Measurements from ENCODE around the gene ITM2B. TPM values are rescaled to one million over a fixed set of nuclear protein-coding genes. Genes with fewer than 3 reads are reported as not detected.

The ITM2B gene
- polyA plus RNA-seq, 4 donors: 288 to 596 (median 393) TPM

GRCh38 chr13:48311223-48311622 lies 78.2 kb downstream of the ITM2B start:
- Histone ChIP-seq H3K4me3 (ENCODE audit: low read depth in 1 of 3, low read length in 3 of 3) (no peak overlapping the region), H3K4me1 (ENCODE audit: control insufficient read depth in 3 of 3, insufficient read depth in 2 of 3, low read depth in 1 of 3, low read length in 2 of 3) (peaks cover 0 to 2% (median 0%) of the 10 kb centered on the region in 3 donors), H3K27ac (ENCODE audit: low read depth in 1 of 3, low read length in 2 of 3) (no peak overlapping the region), H3K36me3 (ENCODE audit: control insufficient read depth in 3 of 3, insufficient read depth in 2 of 3, low read depth in 1 of 3, low read length in 3 of 3) (peaks cover 0 to 13% (median 0%) of the 10 kb centered on the region in 3 donors), H3K27me3 (ENCODE audit: control insufficient read depth in 3 of 3, insufficient read depth in 3 of 3, low read length in 3 of 3) (no peaks in the 10 kb centered on the region), H3K9me3 (ENCODE audit: control insufficient read depth in 2 of 2, insufficient read depth in 1 of 2, low read depth in 1 of 2, low read length in 1 of 2) (peaks cover 0 to 2% of the 10 kb centered on the region in 2 donors)
- WGBS, 3 donors: 91 to 96% (median 94%) methylated on average over 1 of the region's 1 CpG
- DNase-seq: no peak
- FAIRE-seq: no peak

DNA sequence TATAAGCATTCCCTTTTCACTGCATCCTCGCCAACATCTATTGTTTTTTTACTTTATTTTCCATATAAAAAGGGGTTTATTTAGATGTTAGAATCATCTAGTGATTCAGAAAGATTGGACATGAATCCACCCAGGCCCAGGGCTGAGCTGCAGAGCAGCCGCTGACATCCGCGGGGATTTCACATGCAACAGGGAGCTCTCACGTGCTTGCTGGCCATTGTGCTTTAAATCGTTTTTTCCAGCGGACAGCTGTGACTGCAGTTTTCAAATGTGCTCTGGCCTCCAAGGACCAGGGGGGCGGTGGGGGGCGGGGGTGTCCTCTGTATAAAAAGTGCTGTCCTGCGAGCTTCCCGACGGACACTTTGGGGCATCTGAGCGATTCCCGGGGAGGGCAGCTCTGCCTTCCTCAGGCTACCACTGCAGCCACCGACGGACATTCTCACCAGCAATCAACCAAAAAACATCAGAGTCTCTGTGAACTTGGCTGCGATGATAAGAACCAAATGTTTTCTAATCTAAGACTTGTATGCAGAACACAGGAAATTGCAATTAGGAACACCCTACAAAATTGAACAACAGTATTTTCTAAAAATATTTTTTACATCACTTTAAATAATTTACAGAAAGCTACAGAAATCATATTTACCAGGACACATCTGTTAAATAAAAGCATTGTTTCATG lies 83.1 kb downstream of the ITM2B start:
- FAIRE-seq (no peak), DNase-seq (no peak)
- H3K4me1 ChIP-seq (ENCODE audit: control insufficient read depth in 3 of 3, insufficient read depth in 2 of 3, low read depth in 1 of 3, low read length in 2 of 3): peaks cover 0 to 9% (median 0%) of the 10 kb centered on the region in 3 donors
- peaks cover 0 to 42% (median 3%) of the 10 kb centered on the region in 3 donors for H3K36me3 ChIP-seq (ENCODE audit: control insufficient read depth in 3 of 3, insufficient read depth in 2 of 3, low read depth in 1 of 3, low read length in 3 of 3)
- no peak overlapping the region for H3K4me3 ChIP-seq (ENCODE audit: low read depth in 1 of 3, low read length in 3 of 3)
- H3K9me3 ChIP-seq (ENCODE audit: control insufficient read depth in 2 of 2, insufficient read depth in 1 of 2, low read depth in 1 of 2, low read length in 1 of 2): peaks cover 0 to 30% of the 10 kb centered on the region in 2 donors
- 83 to 95% (median 95%) methylated on average over 17 of the region's 17 CpGs for WGBS, 3 donors
- H3K27ac ChIP-seq (ENCODE audit: low read depth in 1 of 3, low read length in 2 of 3): no peak overlapping the region
- no peaks in the 10 kb centered on the region for H3K27me3 ChIP-seq (ENCODE audit: control insufficient read depth in 3 of 3, insufficient read depth in 3 of 3, low read length in 3 of 3)

GRCh38 chr13:48316826-48317510 lies 84.0 kb downstream of the ITM2B start:
- no peaks in the 10 kb centered on the region for H3K27me3 ChIP-seq (ENCODE audit: control insufficient read depth in 3 of 3, insufficient read depth in 3 of 3, low read length in 3 of 3)
- peaks cover 0 to 42% (median 3%) of the 10 kb centered on the region in 3 donors for H3K36me3 ChIP-seq (ENCODE audit: control insufficient read depth in 3 of 3, insufficient read depth in 2 of 3, low read depth in 1 of 3, low read length in 3 of 3)
- FAIRE-seq: no peak
- peaks cover 0 to 35% of the 10 kb centered on the region in 2 donors for H3K9me3 ChIP-seq (ENCODE audit: control insufficient read depth in 2 of 2, insufficient read depth in 1 of 2, low read depth in 1 of 2, low read length in 1 of 2)
- H3K4me3 ChIP-seq (ENCODE audit: low read depth in 1 of 3, low read length in 3 of 3): peak overlapping the region in 1 of 3 donors; percentile 25
- H3K27ac ChIP-seq (ENCODE audit: low read depth in 1 of 3, low read length in 2 of 3): no peak overlapping the region
- 91 to 97% (median 96%) methylated on average over 37 to 43 of the region's 43 CpGs for WGBS, 3 donors
- DNase-seq: no peak
- peaks cover 0 to 9% (median 0%) of the 10 kb centered on the region in 3 donors for H3K4me1 ChIP-seq (ENCODE audit: control insufficient read depth in 3 of 3, insufficient read depth in 2 of 3, low read depth in 1 of 3, low read length in 2 of 3)

DNA sequence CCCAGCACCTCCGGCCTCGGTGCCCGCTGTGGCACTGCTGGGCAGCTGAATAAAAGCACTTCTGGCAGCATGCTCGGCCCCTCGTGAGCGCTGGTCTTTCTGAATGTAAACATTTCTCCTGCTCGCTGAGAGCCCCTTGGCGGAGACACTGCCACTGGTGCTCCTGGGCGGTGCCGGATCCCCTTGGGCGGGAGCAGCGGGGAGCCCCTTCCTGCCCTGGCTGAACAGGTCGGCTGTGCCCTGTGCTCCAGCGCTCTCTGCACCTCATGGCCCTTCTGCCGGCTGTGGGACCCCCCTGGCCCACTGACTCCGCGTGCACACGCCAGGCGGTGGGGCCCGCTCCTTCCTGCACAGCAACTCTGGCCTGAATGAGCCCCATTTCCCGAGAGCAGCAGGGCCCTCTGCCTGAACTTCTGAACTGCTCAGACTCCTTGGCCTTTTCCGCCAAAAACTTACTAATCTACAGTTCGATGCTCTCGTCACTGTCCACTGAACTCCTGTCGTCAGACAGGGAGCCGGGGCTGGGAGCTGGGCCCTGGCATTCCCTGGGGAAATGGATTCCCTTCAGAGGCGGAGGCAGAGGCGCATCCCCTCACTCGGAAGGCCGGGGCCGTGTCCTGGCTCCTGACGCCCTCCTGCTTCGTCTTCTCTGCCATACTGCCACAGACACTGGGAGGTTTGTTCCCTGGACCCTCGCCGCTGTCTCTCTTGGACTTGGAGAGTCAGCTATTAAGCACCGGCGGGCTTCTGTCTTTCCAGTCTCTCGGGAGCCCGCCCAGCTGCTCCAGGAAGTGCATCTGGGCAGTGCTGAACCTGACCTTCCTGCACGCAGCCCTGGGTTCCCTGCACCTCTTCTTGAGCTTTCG lies 84.7 kb downstream of the ITM2B start:
- Histone ChIP-seq H3K4me1 (ENCODE audit: control insufficient read depth in 3 of 3, insufficient read depth in 2 of 3, low read depth in 1 of 3, low read length in 2 of 3) (peaks cover 0 to 9% (median 0%) of the 10 kb centered on the region in 3 donors), H3K9me3 (ENCODE audit: control insufficient read depth in 2 of 2, insufficient read depth in 1 of 2, low read depth in 1 of 2, low read length in 1 of 2) (peaks cover 0 to 35% of the 10 kb centered on the region in 2 donors), H3K27ac (ENCODE audit: low read depth in 1 of 3, low read length in 2 of 3) (peak overlapping the region in 1 of 3 donors; percentile 45), H3K4me3 (ENCODE audit: low read depth in 1 of 3, low read length in 3 of 3) (peak overlapping the region in 1 of 3 donors; percentile 25), H3K27me3 (ENCODE audit: control insufficient read depth in 3 of 3, insufficient read depth in 3 of 3, low read length in 3 of 3) (no peaks in the 10 kb centered on the region), H3K36me3 (ENCODE audit: control insufficient read depth in 3 of 3, insufficient read depth in 2 of 3, low read depth in 1 of 3, low read length in 3 of 3) (peaks cover 0 to 42% (median 3%) of the 10 kb centered on the region in 3 donors)
- FAIRE-seq: no peak
- DNase-seq: peak in 1 of 2 donors; percentile 52
- WGBS, 3 donors: 79 to 93% (median 91%) methylated on average over 36 to 41 of the region's 41 CpGs

GRCh38 chr13:48318377-48318811 lies 85.4 kb downstream of the ITM2B start:
- Histone ChIP-seq H3K27ac (ENCODE audit: low read depth in 1 of 3, low read length in 2 of 3) (peak overlapping the region in 1 of 3 donors; percentile 45), H3K27me3 (ENCODE audit: control insufficient read depth in 3 of 3, insufficient read depth in 3 of 3, low read length in 3 of 3) (no peaks in the 10 kb centered on the region), H3K36me3 (ENCODE audit: control insufficient read depth in 3 of 3, insufficient read depth in 2 of 3, low read depth in 1 of 3, low read length in 3 of 3) (peaks cover 0 to 42% (median 3%) of the 10 kb centered on the region in 3 donors), H3K9me3 (ENCODE audit: control insufficient read depth in 2 of 2, insufficient read depth in 1 of 2, low read depth in 1 of 2, low read length in 1 of 2) (peaks cover 0 to 35% of the 10 kb centered on the region in 2 donors), H3K4me1 (ENCODE audit: control insufficient read depth in 3 of 3, insufficient read depth in 2 of 3, low read depth in 1 of 3, low read length in 2 of 3) (peaks cover 0 to 9% (median 0%) of the 10 kb centered on the region in 3 donors), H3K4me3 (ENCODE audit: low read depth in 1 of 3, low read length in 3 of 3) (peak overlapping the region; percentile 21 to 26 (median 25))
- 66 to 82% (median 69%) methylated on average over 28 of the region's 28 CpGs for whole genome bisulfite sequencing, 3 donors
- FAIRE-seq (no peak), DNase-seq (no peak)

DNA sequence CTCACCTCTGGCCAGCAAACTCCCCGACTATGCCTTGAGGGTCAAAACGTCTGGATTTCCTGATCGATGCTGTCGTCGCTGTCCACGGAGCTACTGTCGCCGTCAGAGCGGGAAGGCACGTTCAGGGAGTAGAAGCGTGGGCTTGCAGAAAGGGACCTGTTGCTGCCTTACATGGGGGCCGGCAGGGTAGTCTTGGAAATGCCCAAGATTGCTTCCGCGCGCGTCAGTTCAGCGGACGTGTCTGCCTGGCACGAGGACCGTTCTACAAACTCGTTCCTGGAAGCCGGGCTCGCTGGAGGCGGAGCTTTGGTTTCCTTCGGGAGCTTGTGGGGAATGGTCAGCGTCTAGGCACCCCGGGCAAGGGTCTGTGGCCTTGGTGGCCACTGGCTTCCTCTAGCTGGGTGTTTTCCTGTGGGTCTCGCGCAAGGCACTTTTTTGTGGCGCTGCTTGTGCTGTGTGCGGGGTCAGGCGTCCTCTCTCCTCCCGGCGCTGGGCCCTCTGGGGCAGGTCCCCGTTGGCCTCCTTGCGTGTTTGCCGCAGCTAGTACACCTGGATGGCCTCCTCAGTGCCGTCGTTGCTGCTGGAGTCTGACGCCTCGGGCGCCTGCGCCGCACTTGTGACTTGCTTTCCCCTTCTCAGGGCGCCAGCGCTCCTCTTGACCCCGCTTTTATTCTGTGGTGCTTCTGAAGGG lies 86.0 kb downstream of the ITM2B start:
- Histone ChIP-seq H3K4me1 (ENCODE audit: control insufficient read depth in 3 of 3, insufficient read depth in 2 of 3, low read depth in 1 of 3, low read length in 2 of 3) (peaks cover 0 to 9% (median 0%) of the 10 kb centered on the region in 3 donors), H3K27me3 (ENCODE audit: control insufficient read depth in 3 of 3, insufficient read depth in 3 of 3, low read length in 3 of 3) (no peaks in the 10 kb centered on the region), H3K27ac (ENCODE audit: low read depth in 1 of 3, low read length in 2 of 3) (peak overlapping the region in 1 of 3 donors; percentile 45), H3K36me3 (ENCODE audit: control insufficient read depth in 3 of 3, insufficient read depth in 2 of 3, low read depth in 1 of 3, low read length in 3 of 3) (peaks cover 0 to 42% (median 3%) of the 10 kb centered on the region in 3 donors), H3K9me3 (ENCODE audit: control insufficient read depth in 2 of 2, insufficient read depth in 1 of 2, low read depth in 1 of 2, low read length in 1 of 2) (peaks cover 0 to 33% of the 10 kb centered on the region in 2 donors), H3K4me3 (ENCODE audit: low read depth in 1 of 3, low read length in 3 of 3) (peak overlapping the region; percentile 21 to 26 (median 25))
- WGBS, 3 donors: 56 to 65% (median 56%) methylated on average over 45 to 47 of the region's 47 CpGs
- no peak for FAIRE-seq
- DNase-seq: peak; percentile 30 to 60

Measured in small intestine (tissue), 7 donors.